HuH-7.5 (cell line): ENCODE data around the gene FOXA3.
"Not testable (repeated sequence)": the region's sequence is repeated elsewhere in the genome, so short reads cannot be mapped to it uniquely, and the experiment has no call there.

Experiments
- DNase-seq: peaks from one replicate; pipeline ENCODE4 v3.0.0; 2011; ENCODE audit warnings: low spot score

The FOXA3 gene

DNA sequence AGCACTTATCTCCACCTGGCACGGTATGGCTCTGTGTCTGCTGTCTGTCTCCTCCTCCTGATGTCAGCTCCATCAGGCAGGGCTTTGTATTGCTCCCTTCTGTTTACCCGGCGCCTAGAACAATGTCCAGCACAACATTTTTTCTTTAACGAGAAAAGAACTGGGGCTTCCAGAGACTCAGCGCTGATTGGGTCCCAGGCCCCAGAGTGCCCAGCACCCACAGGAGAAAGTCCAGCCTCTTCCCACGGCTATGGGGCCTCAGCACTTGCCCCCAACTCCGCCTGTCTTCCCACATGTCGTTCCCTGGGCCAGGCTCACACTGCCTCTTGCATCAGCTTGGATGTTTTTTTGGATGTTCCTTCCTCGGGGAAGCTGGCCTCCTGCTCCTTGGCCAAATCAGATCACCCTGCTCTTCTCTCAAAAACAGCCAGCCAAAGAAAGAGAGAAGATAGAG lies 31.4 kb downstream of the FOXA3 start:
- DNase-seq = no peak

GRCh38 chr19:45895983-45896599 lies 32.0 kb downstream of the FOXA3 start:
- DNase-seq = not testable (repeated sequence)

GRCh38 chr19:45897261-45897812 lies 33.2 kb downstream of the FOXA3 start:
- no peak for DNase-seq

GRCh38 chr19:45899253-45899652 lies 35.1 kb downstream of the FOXA3 start:
- DNase-seq = no peak

- no peak for DNase-seq
These were observed 35.9 kb downstream of the FOXA3 start for GRCh38 chr19:45899919-45900589.

DNA sequence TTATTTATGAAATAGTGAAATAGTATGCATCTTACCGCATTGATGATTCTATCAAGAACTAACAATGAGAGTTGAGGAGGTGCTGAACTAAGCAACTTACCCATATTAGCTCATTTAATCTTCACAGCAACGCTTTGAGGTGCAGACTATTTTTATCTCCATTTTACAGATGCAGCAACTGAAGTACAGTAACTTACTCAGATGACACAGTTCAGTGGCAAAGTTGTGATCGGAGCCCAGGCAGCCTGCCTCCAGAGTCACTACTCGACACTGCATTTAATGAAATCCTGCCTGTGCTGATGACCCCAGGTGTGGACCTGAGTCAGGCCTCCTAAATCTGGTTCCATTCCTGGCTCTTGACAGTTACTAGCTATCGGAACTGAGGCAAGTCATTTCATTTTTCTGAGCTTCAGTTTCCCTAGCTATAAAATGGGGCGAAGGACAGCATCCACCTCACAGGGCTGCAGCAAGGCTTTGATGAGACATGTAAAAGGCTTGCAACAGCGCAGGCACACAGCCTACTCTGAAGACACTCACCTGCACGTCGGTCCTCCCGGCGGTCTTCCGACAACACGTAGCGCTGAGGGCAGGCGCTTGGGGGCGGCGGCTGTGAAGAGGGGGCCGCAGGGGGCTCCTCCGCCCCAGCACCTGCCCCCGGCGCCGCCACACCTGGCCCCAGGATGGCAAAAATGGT lies 36.8 kb downstream of the FOXA3 start:
- DNase-seq = no peak

DNA sequence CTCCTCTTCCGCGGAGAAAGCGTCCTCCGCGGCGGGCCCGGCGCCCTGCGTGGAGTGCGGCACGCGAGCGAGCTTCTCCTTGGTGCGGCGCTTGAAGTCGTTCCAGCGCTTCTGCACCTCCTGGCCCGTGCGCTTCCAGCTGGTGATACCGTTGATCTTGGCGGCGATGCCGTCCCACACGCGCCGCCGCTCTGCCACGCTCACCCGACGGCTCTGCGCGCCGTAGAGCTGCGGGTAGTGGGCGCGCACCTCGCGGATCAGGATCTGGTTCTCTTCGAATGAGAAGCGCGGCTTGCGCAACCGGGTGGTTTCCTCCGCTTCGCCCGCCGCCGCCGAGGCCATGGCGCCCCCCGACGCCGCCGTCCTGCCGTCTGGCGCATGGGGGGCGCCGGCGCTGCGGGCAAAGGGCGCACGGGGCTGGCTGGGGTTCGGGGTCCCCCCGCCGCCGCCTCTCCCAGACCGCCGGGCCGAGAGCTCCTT lies 37.3 kb downstream of the FOXA3 start:
- DNase-seq = no peak

DNA sequence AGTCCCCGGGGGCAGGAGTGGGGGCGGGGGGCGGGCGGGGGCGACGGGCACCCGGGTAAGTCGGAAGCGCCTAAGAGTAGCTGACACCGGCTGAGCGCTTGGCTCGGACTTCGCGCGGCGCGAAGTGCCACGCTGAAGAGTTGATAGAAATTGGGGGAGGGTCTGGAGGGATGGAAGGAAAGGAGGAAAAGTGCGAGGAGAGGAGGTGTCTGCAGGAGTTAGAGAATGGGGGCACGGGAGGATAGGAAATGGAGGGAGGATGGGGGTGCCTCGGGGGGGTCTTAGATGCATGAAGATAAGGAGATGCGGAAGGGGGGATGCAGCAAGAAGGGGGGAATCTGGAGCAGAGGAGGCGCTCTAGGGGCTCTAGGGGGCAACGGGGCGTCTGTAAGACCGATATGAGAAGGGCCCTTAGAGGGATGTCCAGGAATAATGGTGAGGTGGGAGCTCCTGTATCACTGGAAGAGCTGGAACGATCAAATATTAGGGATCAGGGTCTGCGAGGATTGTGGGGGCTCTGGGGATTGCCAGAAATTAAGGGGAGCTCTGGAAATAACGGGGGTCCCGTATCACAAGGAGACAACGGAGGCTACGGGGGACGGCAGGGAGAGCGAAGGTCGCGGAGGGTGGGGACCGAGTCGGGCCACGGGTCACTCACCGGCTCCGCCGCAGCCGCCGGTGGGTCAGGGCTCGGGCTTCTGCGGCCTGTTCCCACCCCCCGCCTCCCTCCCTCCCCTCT lies 38.0 kb downstream of the FOXA3 start, which contains the start of gene MYPOP:
MYPOP (minus strand) TSS at position 702 of the 739 bp plus-strand sequence. CDS start 840 bp downstream, outside the sequence.
- peak; percentile 53 for DNase-seq

DNA sequence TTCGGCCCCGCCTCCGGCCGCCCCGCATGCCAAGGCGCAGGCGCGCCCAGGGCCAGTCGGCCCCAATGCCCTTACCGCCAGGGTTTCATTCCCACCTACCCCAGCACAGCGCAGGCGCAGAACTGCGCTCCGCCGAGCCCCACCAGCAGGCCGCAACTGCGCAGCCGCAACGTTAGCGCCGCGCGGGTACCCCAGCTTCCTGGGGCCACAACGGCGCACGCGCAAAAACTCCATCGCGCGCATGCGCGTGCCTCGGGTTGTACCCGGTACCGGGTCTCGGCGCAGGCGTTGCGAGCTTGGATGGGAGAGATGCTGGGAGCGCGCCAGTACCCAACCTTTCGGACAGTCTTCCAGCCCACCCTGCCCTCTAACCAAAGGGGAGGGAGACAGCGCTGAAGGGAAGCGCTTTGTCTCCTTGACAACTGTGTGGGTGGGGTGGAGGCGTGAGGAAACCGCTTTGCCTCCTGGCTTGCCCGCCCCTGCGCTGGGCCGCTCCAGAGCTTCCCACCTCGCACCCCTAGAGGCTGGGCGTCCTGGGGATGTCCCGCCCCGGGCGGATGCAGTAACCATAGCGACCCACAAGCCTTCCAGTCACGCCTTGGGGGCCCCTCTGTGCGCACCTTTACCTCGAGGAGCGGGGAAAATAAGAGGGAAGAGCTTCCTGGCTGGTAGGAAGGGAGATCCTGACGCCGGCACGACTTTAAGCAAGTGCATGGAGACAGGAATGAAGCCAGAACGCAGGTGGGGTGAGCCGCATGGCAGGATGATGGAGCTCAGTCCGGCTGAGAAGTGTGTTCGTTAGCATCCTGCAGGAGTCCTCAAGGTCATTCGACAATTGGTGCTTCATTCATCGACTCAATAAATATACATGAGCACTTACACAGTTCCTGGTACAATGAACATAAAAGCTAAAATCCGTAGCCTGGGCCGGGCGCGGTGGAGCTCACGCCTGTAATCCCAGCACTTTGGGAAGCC lies 38.8 kb downstream of the FOXA3 start:
- DNase-seq = peak; percentile 100

DNA sequence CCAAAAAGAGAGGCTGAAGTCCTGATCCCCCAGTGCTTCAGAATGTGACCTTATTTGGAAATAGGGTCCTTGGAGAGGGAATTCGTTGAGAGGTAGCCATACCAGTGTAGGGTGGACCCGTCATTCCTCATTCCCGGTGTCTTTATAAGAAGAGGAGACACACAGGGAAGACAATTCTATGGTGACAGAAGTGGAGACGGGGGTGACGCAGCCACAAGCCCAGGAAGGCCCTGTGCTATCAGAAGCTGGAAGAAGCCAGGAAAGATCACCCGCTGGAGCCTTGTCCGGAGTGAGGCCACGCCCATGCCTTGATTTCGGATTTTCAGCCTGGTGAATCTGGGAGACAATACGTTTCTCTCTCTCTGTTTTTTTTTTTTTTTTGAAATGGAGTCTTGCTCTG lies 40.9 kb downstream of the FOXA3 start:
- no peak for DNase-seq

DNA sequence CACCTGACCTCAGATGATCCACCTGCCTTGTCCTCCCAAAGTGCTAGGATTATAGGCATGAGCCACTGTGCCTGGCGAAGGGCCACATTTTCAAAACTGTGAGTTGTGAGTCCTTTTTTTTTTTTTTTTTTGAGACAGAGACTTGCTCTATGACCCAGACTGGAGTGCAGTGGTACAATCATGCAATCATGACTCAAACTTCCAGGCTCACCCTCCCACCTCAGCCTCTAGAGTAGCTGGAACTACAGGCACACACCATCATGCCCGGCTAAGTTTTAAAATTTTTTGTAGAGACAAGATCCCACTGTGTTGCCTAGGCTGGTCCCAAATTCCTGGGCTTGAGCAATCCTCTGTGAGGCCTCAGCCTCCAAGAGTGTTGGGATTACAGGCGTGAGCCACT lies 42.1 kb downstream of the FOXA3 start:
- DNase-seq = no peak

GRCh38 chr19:45908956-45909355 lies 44.8 kb downstream of the FOXA3 start:
- DNase-seq = no peak

DNA sequence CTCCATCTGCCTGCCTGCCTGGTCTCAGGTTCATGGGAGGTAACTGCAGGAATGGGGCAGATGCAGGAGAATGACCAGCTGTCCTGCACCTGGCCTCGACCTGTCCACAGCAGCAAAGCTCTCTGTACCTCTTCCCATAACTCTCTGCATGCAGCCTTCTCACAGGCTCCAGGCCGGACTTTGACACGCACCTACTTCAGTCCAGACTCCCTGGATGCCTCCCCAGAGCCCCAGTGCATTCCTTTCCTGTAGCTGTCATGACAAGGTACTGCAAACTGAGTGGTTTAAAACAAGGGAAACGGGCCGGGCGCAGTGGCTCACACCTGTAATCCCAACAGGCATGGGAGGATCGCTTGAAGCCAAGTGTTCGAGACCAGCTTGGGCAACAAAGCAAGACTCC lies 47.2 kb downstream of the FOXA3 start:
- peak; percentile 51 for DNase-seq

- no peak for DNase-seq
These were observed 50.0 kb downstream of the FOXA3 start, which contains the start of gene NANOS2 for GRCh38 chr19:45913874-45914830. Gene NANOS2 (minus strand): TSS chr19:45914778. CDS start chr19:45914693, 85 bp downstream.

- DNase-seq = no peak
These were observed 53.4 kb downstream of the FOXA3 start for GRCh38 chr19:45917421-45918091.

DNA sequence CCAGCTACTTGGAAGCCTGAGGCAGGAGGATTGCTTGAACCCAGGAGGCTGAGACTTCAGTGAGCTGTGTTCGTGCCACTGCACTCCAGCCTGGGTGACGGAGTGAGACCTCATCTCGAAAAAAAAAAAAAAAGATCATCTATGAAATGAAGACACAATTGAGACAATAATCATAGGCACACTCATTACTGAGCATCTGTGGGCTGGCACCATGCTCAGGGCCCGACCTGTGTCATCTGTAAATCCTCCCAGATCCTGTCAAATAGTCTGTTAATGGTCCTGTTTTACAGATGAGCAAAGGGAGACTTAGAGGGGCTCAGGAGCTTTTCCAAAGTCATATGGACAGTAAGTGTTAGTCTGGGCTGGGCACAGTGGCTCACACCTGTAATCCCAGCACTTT lies 54.6 kb downstream of the FOXA3 start:
- DNase-seq = no peak

GRCh38 chr19:45919678-45920077 lies 55.6 kb downstream of the FOXA3 start:
- no peak for DNase-seq

GRCh38 chr19:45920458-45920857 lies 56.3 kb downstream of the FOXA3 start:
- no peak for DNase-seq

DNA sequence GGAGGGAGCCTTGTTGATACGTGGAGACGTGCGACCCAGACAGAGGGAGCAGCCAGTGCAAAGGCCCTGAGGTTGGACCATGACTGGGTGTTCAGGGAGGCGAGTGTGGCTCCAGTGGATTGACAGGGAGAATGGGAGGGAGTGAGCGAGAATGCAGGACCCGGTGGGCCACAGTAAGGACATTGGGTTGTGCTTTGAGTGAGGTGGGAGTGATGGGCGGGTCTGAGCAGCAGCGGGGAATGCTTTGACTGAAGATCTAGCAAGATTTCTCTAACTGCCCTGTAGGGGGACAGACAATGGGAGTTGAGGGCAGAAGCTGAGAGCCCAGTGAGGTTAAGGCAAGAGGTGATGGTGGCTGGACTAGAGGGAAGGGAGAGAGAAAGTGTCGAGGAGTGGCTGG lies 58.2 kb downstream of the FOXA3 start:
- no peak for DNase-seq
